ENCODE measurements around the gene STARD8. TPM values are rescaled to one million over a fixed set of nuclear protein-coding genes. Genes with fewer than 3 reads are reported as not detected.
"Not testable (repeated sequence)": the region's sequence is repeated elsewhere in the genome, so short reads cannot be mapped to it uniquely, and the experiment has no call there.

The STARD8 gene
- polyA plus RNA-seq (2013, experiment 1 of 2; ENCODE audit: insufficient read length) = 3.2 TPM
- 3.3 TPM for polyA plus RNA-seq (2013, experiment 2 of 2; ENCODE audit: insufficient read length)

- peak; percentile 43 for DNase-seq
These were observed at the start of gene STARD8 for GRCh38 chrX:68647156-68647957. Gene STARD8 (plus strand): TSS chrX:68647666. CDS start chrX:68647883, 217 bp downstream.

- no peak for DNase-seq
These were observed 48.6 kb upstream of the STARD8 start for GRCh38 chrX:68598841-68599240.

- DNase-seq = no peak
These were observed 48.0 kb upstream of the STARD8 start for GRCh38 chrX:68599256-68600152.

- DNase-seq = not testable (repeated sequence)
These were observed 43.2 kb upstream of the STARD8 start for GRCh38 chrX:68604216-68604615.

- DNase-seq = not testable (repeated sequence)
These were observed 32.7 kb upstream of the STARD8 start for GRCh38 chrX:68614733-68615132.

- no peak for DNase-seq
These were observed 19.5 kb upstream of the STARD8 start for GRCh38 chrX:68627986-68628385.

GRCh38 chrX:68629936-68630335 lies 17.5 kb upstream of the STARD8 start:
- DNase-seq = not testable (repeated sequence)

GRCh38 chrX:68631336-68631735 lies 16.1 kb upstream of the STARD8 start:
- DNase-seq = peak; percentile 35

- no peak for DNase-seq
These were observed 15.0 kb upstream of the STARD8 start for GRCh38 chrX:68632491-68632890.

GRCh38 chrX:68633981-68634380 lies 13.5 kb upstream of the STARD8 start:
- no peak for DNase-seq

- peak; percentile 6 for DNase-seq
These were observed 12.7 kb upstream of the STARD8 start for GRCh38 chrX:68634649-68635227.

GRCh38 chrX:68640661-68641060 lies 6.8 kb upstream of the STARD8 start:
- DNase-seq = no peak

GRCh38 chrX:68644861-68645260 lies 2.6 kb upstream of the STARD8 start:
- DNase-seq = no peak

- DNase-seq = no peak
These were observed 1.0 kb upstream of the STARD8 start for GRCh38 chrX:68646421-68646820.

GRCh38 chrX:68648960-68649359 lies 1.5 kb downstream of the STARD8 start:
- peak; percentile 26 for DNase-seq

GRCh38 chrX:68650491-68650890 lies 3.0 kb downstream of the STARD8 start:
- peak; percentile 53 for DNase-seq

GRCh38 chrX:68651110-68651509 lies 3.6 kb downstream of the STARD8 start:
- no peak for DNase-seq

- peak; percentile 37 for DNase-seq
These were observed 5.1 kb downstream of the STARD8 start for GRCh38 chrX:68652326-68653170.

GRCh38 chrX:68654693-68655092 lies 7.2 kb downstream of the STARD8 start:
- DNase-seq = no peak

GRCh38 chrX:68656473-68656872 lies 9.0 kb downstream of the STARD8 start:
- DNase-seq = not testable (repeated sequence)

- no peak for DNase-seq
These were observed 11.1 kb downstream of the STARD8 start for GRCh38 chrX:68658530-68658929.

GRCh38 chrX:68659385-68659784 lies 11.9 kb downstream of the STARD8 start:
- DNase-seq = peak; percentile 25
